Measurements from ENCODE around the gene FANCB. TPM values are rescaled to one million over a fixed set of nuclear protein-coding genes. Genes with fewer than 3 reads are reported as not detected.

Gene FANCB
- total RNA-seq, 1 experiment from 2014 or later: 12.3 TPM

- no peak for TF ChIP-seq ZNF121 (CRISPR knock-in tag; IDR thresholded peaks at IDR 0.05)
These were observed 46.5 kb downstream of the FANCB start (continued) for GRCh38 chrX:14826319-14826718.

- POLR2A ChIA-PET: no interaction called here
- CTCF ChIA-PET: no interaction called here
- H3K36me3 Mint-ChIP-seq: peaks cover 17% of the 10 kb centered on the region
These were observed 47.0 kb downstream of the FANCB start for GRCh38 chrX:14825851-14826250.

More at GRCh38 chrX:14825851-14826250, 47.0 kb downstream of the FANCB start:
- TF ChIP-seq ZNF425 (CRISPR knock-in tag; conservative IDR thresholded peaks at IDR 0.05): no peak
- no peak for TF ChIP-seq ATF1 (CRISPR knock-in tag; IDR thresholded peaks at IDR 0.05)
- TF ChIP-seq IRF1 (CRISPR knock-in tag; IDR thresholded peaks at IDR 0.05): no peak
- no peak for TF ChIP-seq IRF2 (CRISPR knock-in tag; IDR thresholded peaks at IDR 0.05; ENCODE audit: borderline replicate concordance, low read depth)
- no peak for TF ChIP-seq SMAD4 (CRISPR knock-in tag; IDR thresholded peaks at IDR 0.05)
- no peak for TF ChIP-seq HMGXB4 (CRISPR knock-in tag; IDR thresholded peaks at IDR 0.05)
- no peak for TF ChIP-seq ZNF317 (CRISPR knock-in tag; IDR thresholded peaks at IDR 0.05; ENCODE audit: borderline replicate concordance, low read depth)
- no peak for TF ChIP-seq ZNF532 (CRISPR knock-in tag; IDR thresholded peaks at IDR 0.05; ENCODE audit: borderline replicate concordance)
- TF ChIP-seq FOXK1 (CRISPR knock-in tag; IDR thresholded peaks at IDR 0.05): no peak
- TF ChIP-seq ZNF219 (CRISPR knock-in tag; IDR thresholded peaks at IDR 0.05; ENCODE audit: borderline replicate concordance): no peak
- no peak for TF ChIP-seq NR3C1 (CRISPR knock-in tag; conservative IDR thresholded peaks at IDR 0.05; ENCODE audit: low read depth)
- no peak for TF ChIP-seq TCF7 (CRISPR knock-in tag; IDR thresholded peaks at IDR 0.05; ENCODE audit: low read depth)
- Mint-ChIP-seq H3K4me1 (no peaks in the 10 kb centered on the region), H3K27me3 (ENCODE audit: low read depth) (no peaks in the 10 kb centered on the region), H3K4me3 (no peak overlapping the region), H3K27ac (no peak overlapping the region), H3K9me3 (peaks cover 17% of the 10 kb centered on the region)
- DNase-seq (ENCODE audit: low spot score) (no peak), ATAC-seq (no peak)

Data from WTC11 (cell line).